ENCODE results near the gene NKX6-2.

The NKX6-2 gene

GRCh38 chr10:132750936-132751335, 35.0 kb downstream of the NKX6-2 start:
- no peak for TF ChIP-seq CTCF (IDR thresholded peaks at IDR 0.05; ENCODE audit: control extremely low read depth, extremely low read depth, low read depth, missing control alignments)
- CTCF ChIA-PET: no interaction called here
- DNase-seq (ENCODE audit: extremely low spot score): no peak
- POLR2A ChIA-PET: no interaction called here

- ChIA-PET POLR2A (no interaction called here), CTCF (no interaction called here)
- TF ChIP-seq CTCF (IDR thresholded peaks at IDR 0.05; ENCODE audit: control extremely low read depth, extremely low read depth, low read depth, missing control alignments): no peak
- no peak for DNase-seq (ENCODE audit: extremely low spot score)
Observed at GRCh38 chr10:132749371-132749795, 36.6 kb downstream of the NKX6-2 start.

- no peak for TF ChIP-seq CTCF (IDR thresholded peaks at IDR 0.05; ENCODE audit: control extremely low read depth, extremely low read depth, low read depth, missing control alignments)
- no peak for DNase-seq (ENCODE audit: extremely low spot score)
- ChIA-PET POLR2A (no interaction called here), CTCF (interaction anchor here (0.7 kb wide), 1 partner anchor 10 kb away, joined by 4 read pairs; no protein-coding TSS in a partner anchor)
Observed at GRCh38 chr10:132748545-132749370, 37.2 kb downstream of the NKX6-2 start.

- DNase-seq (ENCODE audit: extremely low spot score): no peak
- ChIA-PET CTCF (interaction anchor here (0.7 kb wide), 1 partner anchor 9 kb away, joined by 4 read pairs; no protein-coding TSS in a partner anchor), POLR2A (no interaction called here)
- TF ChIP-seq CTCF (IDR thresholded peaks at IDR 0.05; ENCODE audit: control extremely low read depth, extremely low read depth, low read depth, missing control alignments): no peak
Observed at GRCh38 chr10:132748135-132748534, 37.8 kb downstream of the NKX6-2 start.

GRCh38 chr10:132746801-132747625, 38.9 kb downstream of the NKX6-2 start:
- ChIA-PET POLR2A (no interaction called here), CTCF (no interaction called here)
- DNase-seq (ENCODE audit: extremely low spot score): no peak
- no peak for TF ChIP-seq CTCF (IDR thresholded peaks at IDR 0.05; ENCODE audit: control extremely low read depth, extremely low read depth, low read depth, missing control alignments)

GRCh38 chr10:132746386-132746785, 39.6 kb downstream of the NKX6-2 start:
- TF ChIP-seq CTCF (IDR thresholded peaks at IDR 0.05; ENCODE audit: control extremely low read depth, extremely low read depth, low read depth, missing control alignments): no peak
- no peak for DNase-seq (ENCODE audit: extremely low spot score)
- CTCF ChIA-PET: no interaction called here
- POLR2A ChIA-PET: no interaction called here

All from GM10248 (cell line).